H9 (cell line): ENCODE data around the gene TSC1. TPM values are rescaled to one million over a fixed set of nuclear protein-coding genes. Genes with fewer than 3 reads are reported as not detected.

Experiments used
- DNase-seq: peaks from one replicate; pipeline ENCODE4 v3.0.0-alpha.2; 2017
- H2AFZ ChIP-seq: one replicate; pipeline ENCODE4 v1.6.1; 2013; ENCODE audit warnings: mild to moderate bottlenecking, low read length, control low read depth, moderate library complexity
- H2AK5ac ChIP-seq: 2 replicates; pipeline ENCODE4 v1.6.1; 2013; ENCODE audit warnings: low read length, control low read depth, mixed read lengths; ENCODE audit not compliant: insufficient read length
- H2BK120ac ChIP-seq: one replicate; pipeline ENCODE4 v1.6.1; 2013; ENCODE audit warnings: low read depth, mild to moderate bottlenecking, low read length, control low read depth, inconsistent platforms; ENCODE audit not compliant: poor library complexity, severe bottlenecking
- H2BK12ac ChIP-seq: 2 replicates; pipeline ENCODE4 v1.6.1; 2013; ENCODE audit warnings: low read length, control low read depth, mixed read lengths, low read depth; ENCODE audit not compliant: insufficient read length
- H2BK15ac ChIP-seq: 2 replicates; pipeline ENCODE4 v1.6.1; 2013; ENCODE audit warnings: low read depth, low read length, control low read depth
- H2BK20ac ChIP-seq: one replicate; pipeline ENCODE4 v1.6.1; 2013; ENCODE audit warnings: low read depth, mild to moderate bottlenecking, low read length, control low read depth, inconsistent platforms; ENCODE audit not compliant: poor library complexity, severe bottlenecking
- H2BK5ac ChIP-seq: 2 replicates; pipeline ENCODE4 v1.6.1; 2013; ENCODE audit warnings: low read length, control low read depth, mixed read lengths; ENCODE audit not compliant: insufficient read length
- H3K14ac ChIP-seq: 2 replicates; pipeline ENCODE4 v1.6.1; 2013; ENCODE audit warnings: low read length, control low read depth; ENCODE audit not compliant: insufficient read depth
- H3K18ac ChIP-seq: 2 replicates; pipeline ENCODE4 v1.6.1; 2013; ENCODE audit warnings: low read depth, mild to moderate bottlenecking, mixed read lengths, low read length, control low read depth; ENCODE audit not compliant: insufficient read length
- H3K23ac ChIP-seq: 2 replicates; pipeline ENCODE4 v1.6.1; 2013; ENCODE audit warnings: low read length, control low read depth, mixed read lengths, low read depth; ENCODE audit not compliant: insufficient read length
- H3K23me2 ChIP-seq: 2 replicates; pipeline ENCODE4 v1.6.1; 2013; ENCODE audit warnings: low read depth, mild to moderate bottlenecking, mixed read lengths, low read length, control low read depth; ENCODE audit not compliant: insufficient read length, poor library complexity, severe bottlenecking
- H3K27ac ChIP-seq: 2 replicates; pipeline ENCODE4 v1.5.1; 2013; ENCODE audit warnings: low read length, control low read depth, mixed read lengths, low read depth; ENCODE audit not compliant: insufficient read length
- H3K27me3 ChIP-seq: 2 replicates; pipeline ENCODE4 v1.6.1; 2013; ENCODE audit warnings: low read length, control low read depth, inconsistent platforms; ENCODE audit not compliant: insufficient read depth
- H3K4ac ChIP-seq: 2 replicates; pipeline ENCODE4 v1.6.1; 2013; ENCODE audit warnings: low read depth, mild to moderate bottlenecking, control low read depth, inconsistent platforms, low read length, moderate library complexity
- H3K4me1 ChIP-seq: 2 replicates; pipeline ENCODE4 v1.6.1; 2013; ENCODE audit warnings: low read length, control low read depth, inconsistent platforms; ENCODE audit not compliant: insufficient read depth
- H3K4me2 ChIP-seq: 2 replicates; pipeline ENCODE4 v1.6.1; 2013; ENCODE audit warnings: low read length, control low read depth, mixed read lengths; ENCODE audit not compliant: insufficient read length, insufficient read depth
- H3K56ac ChIP-seq: 2 replicates; pipeline ENCODE4 v1.6.1; 2013; ENCODE audit warnings: low read depth, mild to moderate bottlenecking, mixed read lengths, low read length, control low read depth; ENCODE audit not compliant: insufficient read length
- H3K79me1 ChIP-seq: 2 replicates; pipeline ENCODE4 v1.6.1; 2013; ENCODE audit warnings: low read depth, mild to moderate bottlenecking, moderate library complexity, low read length, control low read depth, inconsistent platforms; ENCODE audit not compliant: insufficient read depth, poor library complexity, severe bottlenecking
- H3K79me2 ChIP-seq: 2 replicates; pipeline ENCODE4 v1.6.1; 2013; ENCODE audit warnings: low read length, control low read depth, inconsistent platforms; ENCODE audit not compliant: insufficient read depth
- H3K9ac ChIP-seq: 2 replicates; pipeline ENCODE4 v1.6.1; 2013; ENCODE audit warnings: low read length, control low read depth, mixed read lengths; ENCODE audit not compliant: insufficient read length; ENCODE audit errors: extremely low read depth
- H3K9me3 ChIP-seq: one replicate; pipeline ENCODE4 v1.6.1; 2013; ENCODE audit warnings: low read depth, low read length, inconsistent platforms; ENCODE audit not compliant: control insufficient read depth
- H3T11ph ChIP-seq: one replicate; pipeline ENCODE4 v1.6.1; 2013; ENCODE audit warnings: mild to moderate bottlenecking, low read length, control low read depth, inconsistent platforms
- H4K20me1 ChIP-seq: one replicate; pipeline ENCODE4 v1.6.1; 2013; ENCODE audit not compliant: control insufficient read depth, insufficient read length, insufficient read depth
- H4K5ac ChIP-seq: 2 replicates; pipeline ENCODE4 v1.6.1; 2013; ENCODE audit warnings: low read depth, mild to moderate bottlenecking, mixed read lengths, low read length, control low read depth; ENCODE audit not compliant: insufficient read length
- H4K8ac ChIP-seq: replicated peaks from 2 replicates; pipeline ENCODE4 v1.6.1; 2013; ENCODE audit warnings: low read length, control low read depth, mixed read lengths, low read depth; ENCODE audit not compliant: insufficient read length
- H4K91ac ChIP-seq: 2 replicates; pipeline ENCODE4 v1.6.1; 2013; ENCODE audit warnings: low read depth, mild to moderate bottlenecking, moderate library complexity, mixed read lengths, low read length, control low read depth; ENCODE audit not compliant: insufficient read length
- H3K27ac Mint-ChIP-seq, 3 experiments: 2 replicates in 2 of 3; 3 replicates in 1 of 3; pipeline ENCODE4 v1.8.0; 2020 to 2021; ENCODE audit warnings: mixed read lengths in 3 of 3, mild to moderate bottlenecking in 1 of 3, moderate library complexity in 1 of 3
- H3K27me3 Mint-ChIP-seq: 2 replicates; pipeline ENCODE4 v1.8.0; 2021; ENCODE audit warnings: low read depth, mild to moderate bottlenecking, moderate library complexity, mixed read lengths
- H3K36me3 Mint-ChIP-seq, 3 experiments: 2 replicates in 2 of 3; 3 replicates in 1 of 3; pipeline ENCODE4 v1.8.0; 2020 to 2021; ENCODE audit warnings: low read depth in 3 of 3, mixed read lengths in 3 of 3; ENCODE audit not compliant: insufficient read depth in 1 of 3
- H3K4me1 Mint-ChIP-seq, 2 experiments: 2 replicates each; pipeline ENCODE4 v1.8.0; 2020; ENCODE audit warnings: mixed read lengths in 2 of 2
- H3K4me3 Mint-ChIP-seq, 2 experiments: 2 replicates in 1 of 2; 3 replicates in 1 of 2; pipeline ENCODE4 v1.8.0; 2020 to 2021; ENCODE audit warnings: mild to moderate bottlenecking in 2 of 2, mixed read lengths in 2 of 2, moderate library complexity in 1 of 2
- H3K9me3 Mint-ChIP-seq, 2 experiments: 2 replicates in 1 of 2; 3 replicates in 1 of 2; pipeline ENCODE4 v1.8.0; 2020; ENCODE audit warnings: mild to moderate bottlenecking in 2 of 2, mixed read lengths in 2 of 2, moderate library complexity in 1 of 2
- WGBS: extraction: QIAGEN DNeasy Blood & Tissue Kit; methylation state at CpG from one replicate; pipeline ENCODE4 v1.1.7; 2013; ENCODE audit warnings: missing lambda C conversion rate, low lambda C conversion rate, mixed read lengths; ENCODE audit not compliant: insufficient read length; ENCODE audit errors: extremely low coverage; 5-methylcytosine and 5-hydroxymethylcytosine counted together
- total RNA-seq: library from RNA; stranded (reverse); gene quantifications from 2 replicates; pipeline ENCODE4 v1.2.1, GENCODE V29; 2021
- TF ChIP-seq, protein P1 (sequence below): fragments of 200-600 bp; sonication (generic); conservative IDR thresholded peaks from 3 replicates; pipeline ENCODE4 v1.8.0; 2021; ENCODE audit warnings: antibody characterized with exemption, mild to moderate bottlenecking

Gene TSC1
- total RNA-seq, 1 experiment from 2014 or later, result 32.7 TPM

DNA sequence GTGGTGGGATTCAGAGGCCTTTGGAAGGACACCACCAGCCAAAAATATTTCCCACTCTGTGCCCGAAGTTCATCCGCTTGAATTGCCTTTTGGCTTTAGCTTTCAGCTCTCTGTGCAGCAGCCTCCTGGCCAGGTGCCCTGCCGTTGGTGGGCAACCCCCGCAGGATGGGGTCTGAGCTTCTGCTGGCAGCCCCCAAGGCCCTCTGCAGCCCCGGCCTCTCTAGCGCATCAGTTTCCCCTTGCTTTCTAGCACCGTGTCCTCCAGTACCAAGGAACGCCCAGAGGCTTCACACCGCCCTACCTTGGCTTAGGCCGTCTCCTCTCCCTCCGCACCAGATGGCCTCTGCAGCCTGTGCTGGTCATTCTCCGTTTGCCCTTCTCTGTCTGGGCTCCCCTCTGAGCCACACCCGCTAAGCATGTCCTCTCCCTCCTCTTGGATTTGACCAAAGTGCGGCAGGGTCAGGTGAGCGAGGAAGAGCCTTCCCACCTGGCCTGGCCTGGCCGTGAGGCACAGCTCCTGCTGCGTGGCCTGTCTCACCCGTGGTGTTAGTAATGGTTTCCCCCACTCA lies 4.2 kb upstream of the TSC1 start:
- Histone ChIP-seq H3K27me3 (no peaks in the 10 kb centered on the region), H2AK5ac (no peak overlapping the region), H2BK12ac (no peak overlapping the region), H3K4me2 (no peak overlapping the region), H2BK15ac (no peak overlapping the region), H4K5ac (no peak overlapping the region), H3K27ac (no peak overlapping the region), H4K8ac (no peak overlapping the region), H3K79me2 (no peaks in the 10 kb centered on the region), H3T11ph (no peak overlapping the region), H2BK120ac (no peak overlapping the region), H3K18ac (no peak overlapping the region), H4K20me1 (no peaks in the 10 kb centered on the region), H2AFZ (no peak overlapping the region), H3K23ac (no peak overlapping the region), H3K4ac (no peak overlapping the region), H3K79me1 (no peaks in the 10 kb centered on the region), H2BK5ac (no peak overlapping the region), H3K23me2 (peaks cover 4% of the 10 kb centered on the region), H3K4me1 (peaks cover 8% of the 10 kb centered on the region; the same call in 1 of the 2 replicates), H3K9me3 (no peaks in the 10 kb centered on the region), H4K91ac (no peak overlapping the region), H2BK20ac (no peak overlapping the region), H3K56ac (no peak overlapping the region), H3K14ac (no peak overlapping the region), H3K9ac (no peak overlapping the region)
- DNase-seq, result no peak
- Mint-ChIP-seq H3K4me3 (no peak overlapping the region), H3K9me3 (peaks cover 0 to 2% of the 10 kb centered on the region in 2 experiments; a peak in 1 of 5 replicates), H3K27ac (peak overlapping the region in 2 of 3 experiments; percentile 37 to 64; a peak in 1 of 7 replicates), H3K36me3 (no peaks in the 10 kb centered on the region; a peak in 1 of 7 replicates), H3K27me3 (no peaks in the 10 kb centered on the region), H3K4me1 (peaks cover 18 to 32% of the 10 kb centered on the region in 2 experiments)
- TF ChIP-seq, protein P1, sequence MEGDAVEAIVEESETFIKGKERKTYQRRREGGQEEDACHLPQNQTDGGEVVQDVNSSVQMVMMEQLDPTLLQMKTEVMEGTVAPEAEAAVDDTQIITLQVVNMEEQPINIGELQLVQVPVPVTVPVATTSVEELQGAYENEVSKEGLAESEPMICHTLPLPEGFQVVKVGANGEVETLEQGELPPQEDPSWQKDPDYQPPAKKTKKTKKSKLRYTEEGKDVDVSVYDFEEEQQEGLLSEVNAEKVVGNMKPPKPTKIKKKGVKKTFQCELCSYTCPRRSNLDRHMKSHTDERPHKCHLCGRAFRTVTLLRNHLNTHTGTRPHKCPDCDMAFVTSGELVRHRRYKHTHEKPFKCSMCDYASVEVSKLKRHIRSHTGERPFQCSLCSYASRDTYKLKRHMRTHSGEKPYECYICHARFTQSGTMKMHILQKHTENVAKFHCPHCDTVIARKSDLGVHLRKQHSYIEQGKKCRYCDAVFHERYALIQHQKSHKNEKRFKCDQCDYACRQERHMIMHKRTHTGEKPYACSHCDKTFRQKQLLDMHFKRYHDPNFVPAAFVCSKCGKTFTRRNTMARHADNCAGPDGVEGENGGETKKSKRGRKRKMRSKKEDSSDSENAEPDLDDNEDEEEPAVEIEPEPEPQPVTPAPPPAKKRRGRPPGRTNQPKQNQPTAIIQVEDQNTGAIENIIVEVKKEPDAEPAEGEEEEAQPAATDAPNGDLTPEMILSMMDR, result no peak
- WGBS, result no CpG with 5 or more reads among the region's 18 CpGs
